HepG2 (cell line): ENCODE measurements around the gene DPY30. TPM values are rescaled to one million over a fixed set of nuclear protein-coding genes. Genes with fewer than 3 reads are reported as not detected.

Experiments
- CREB1 ChIP-seq, 2 experiments: fragments of 450-650 bp in 1 of 2; IDR thresholded peaks; 2 replicates each; pipeline ENCODE4 v1.6.1; 2016 to 2017; ENCODE audit warnings: control low read depth in 1 of 2, mild to moderate bottlenecking in 1 of 2, missing compliant biosample characterization in 1 of 2, missing genetic modification characterization in 1 of 2
- FOXP1 ChIP-seq, 2 experiments: fragments of 450-650 bp in 1 of 2; IDR thresholded peaks; 2 replicates each; pipeline ENCODE4 v1.6.1; 2017 to 2018; ENCODE audit warnings: antibody characterized with exemption in 1 of 2
- HNF4A ChIP-seq: sonication (generic); formaldehyde crosslinking; IDR thresholded peaks from 2 replicates; pipeline ENCODE4 v1.4.0; 2020; ENCODE audit warnings: missing genetic modification reagents
- ISL2 ChIP-seq: sonication (generic); formaldehyde crosslinking; IDR thresholded peaks from 2 replicates; pipeline ENCODE4 v1.5.0; 2020; ENCODE audit warnings: missing genetic modification reagents
- NFE2L1 ChIP-seq: sonication (generic); formaldehyde crosslinking; IDR thresholded peaks from 2 replicates; pipeline ENCODE4 v1.4.0; 2020; ENCODE audit warnings: missing genetic modification reagents, mild to moderate bottlenecking, borderline replicate concordance
- NR2C2 ChIP-seq: sonication (generic); formaldehyde crosslinking; IDR thresholded peaks from 2 replicates; pipeline ENCODE4 v1.4.0; 2020; ENCODE audit warnings: missing genetic modification reagents, mild to moderate bottlenecking, moderate library complexity, borderline replicate concordance
- PPARG ChIP-seq: conservative IDR thresholded peaks from 2 replicates; pipeline ENCODE4 v1.6.1; 2016; ENCODE audit warnings: missing biosample characterization, missing genetic modification reagents
- RARA ChIP-seq: IDR thresholded peaks from 2 replicates; pipeline ENCODE4 v1.6.1; 2016; ENCODE audit warnings: missing genetic modification reagents, missing compliant biosample characterization
- SIN3A ChIP-seq: IDR thresholded peaks from 2 replicates; pipeline ENCODE4 v1.6.1; 2011; ENCODE audit warnings: low read depth, mild to moderate bottlenecking, control low read depth, low read length, borderline replicate concordance
- TGIF2 ChIP-seq: IDR thresholded peaks from 2 replicates; pipeline ENCODE4 v1.6.1; 2016; ENCODE audit warnings: control low read depth, missing compliant biosample characterization
- XRCC5 ChIP-seq: fragments of 200-400 bp; formaldehyde crosslinking; optimal IDR thresholded peaks from 2 replicates; pipeline ENCODE3; 2017; ENCODE audit warnings: mild to moderate bottlenecking, low read length
- ZNF570 ChIP-seq: sonication (generic); formaldehyde crosslinking; IDR thresholded peaks from 2 replicates; pipeline ENCODE4 v1.4.0; 2020; ENCODE audit warnings: mild to moderate bottlenecking, missing genetic modification reagents, borderline replicate concordance
- polyA plus RNA-seq, 8 experiments: library from polyadenylated mRNA; depleted of rRNA in 3 of 8; stranded (reverse) in 7 of 8; unstranded in 1 of 8; fragments of >200 nt; fragmentation: Illumina TruSeq in 4 of 8; extraction: Trizol in 4 of 8; gene quantifications; 2 replicates each; pipeline versions ENCODE4 v1.2.1 to v1.2.3, GENCODE V29; 2011 to 2016; ENCODE audit warnings: low read depth in 4 of 8, missing spikeins in 1 of 8, mixed read lengths in 1 of 8; ENCODE audit not compliant: insufficient read depth in 1 of 8
- total RNA-seq, 5 experiments: library from RNA; depleted of rRNA; stranded (reverse); fragments of >200 nt; fragmentation: Illumina TruSeq; extraction: Trizol; gene quantifications; 2 replicates each; pipeline ENCODE4 v1.2.3, GENCODE V29; 2016; ENCODE audit warnings: low read depth in 1 of 5
- TF ChIP-seq, protein P1 (sequence below), 2 experiments: sonication (generic) in 1 of 2; formaldehyde crosslinking in 1 of 2; IDR thresholded peaks; 2 replicates each; pipeline versions ENCODE4 v1.4.0 to v1.6.1; 2016 to 2020; ENCODE audit warnings: borderline replicate concordance in 1 of 2, low read depth in 1 of 2, mild to moderate bottlenecking in 1 of 2, missing genetic modification reagents in 1 of 2
- TF ChIP-seq, protein P2 (sequence below): sonication (generic); formaldehyde crosslinking; IDR thresholded peaks from 2 replicates; pipeline ENCODE4 v1.5.0; 2020; ENCODE audit warnings: mild to moderate bottlenecking, missing genetic modification reagents
- TF ChIP-seq, protein P3 (sequence below): sonication (generic); formaldehyde crosslinking; IDR thresholded peaks from 2 replicates; pipeline ENCODE4 v1.4.0; 2020; ENCODE audit warnings: missing genetic modification reagents
- TF ChIP-seq, protein P4 (sequence below): IDR thresholded peaks from 2 replicates; pipeline ENCODE4 v1.4.0; 2020; ENCODE audit warnings: mild to moderate bottlenecking, missing genetic modification reagents
- TF ChIP-seq, protein P5 (sequence below): sonication (generic); formaldehyde crosslinking; IDR thresholded peaks from 2 replicates; pipeline ENCODE4 v1.4.0; 2020; ENCODE audit warnings: missing genetic modification reagents

DPY30 gene
- total and polyA plus RNA-seq, 2 of the 13 experiments (the other 11 are each of a cell fraction or from before 2014, with no cell fraction given) = 98.1 to 118 TPM

DNA sequence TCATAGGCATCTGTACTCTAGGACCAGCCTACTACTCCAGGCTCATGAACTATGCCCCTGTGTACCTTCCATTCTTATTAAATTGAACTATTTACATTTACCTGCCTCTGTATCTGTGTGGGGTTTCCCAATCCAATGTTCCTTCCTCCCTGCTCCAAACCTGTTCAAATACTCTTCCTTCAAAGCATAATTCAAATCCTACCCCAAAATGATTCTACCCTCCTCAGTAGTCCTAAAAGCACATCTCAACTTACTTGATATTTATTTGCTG, 32.5 kb downstream of the DPY30 start (continued):
- TF ChIP-seq, protein P1, sequence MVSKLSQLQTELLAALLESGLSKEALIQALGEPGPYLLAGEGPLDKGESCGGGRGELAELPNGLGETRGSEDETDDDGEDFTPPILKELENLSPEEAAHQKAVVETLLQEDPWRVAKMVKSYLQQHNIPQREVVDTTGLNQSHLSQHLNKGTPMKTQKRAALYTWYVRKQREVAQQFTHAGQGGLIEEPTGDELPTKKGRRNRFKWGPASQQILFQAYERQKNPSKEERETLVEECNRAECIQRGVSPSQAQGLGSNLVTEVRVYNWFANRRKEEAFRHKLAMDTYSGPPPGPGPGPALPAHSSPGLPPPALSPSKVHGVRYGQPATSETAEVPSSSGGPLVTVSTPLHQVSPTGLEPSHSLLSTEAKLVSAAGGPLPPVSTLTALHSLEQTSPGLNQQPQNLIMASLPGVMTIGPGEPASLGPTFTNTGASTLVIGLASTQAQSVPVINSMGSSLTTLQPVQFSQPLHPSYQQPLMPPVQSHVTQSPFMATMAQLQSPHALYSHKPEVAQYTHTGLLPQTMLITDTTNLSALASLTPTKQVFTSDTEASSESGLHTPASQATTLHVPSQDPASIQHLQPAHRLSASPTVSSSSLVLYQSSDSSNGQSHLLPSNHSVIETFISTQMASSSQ (IDR thresholded peaks at IDR 0.05; ENCODE audit: low read depth) = 0 out of 2 replicates have a peak, but pooled peaks have one; percentile 38
- TF ChIP-seq, protein P1 (CRISPR knock-in tag; IDR thresholded peaks at IDR 0.05; ENCODE audit: borderline replicate concordance) = no peak
- TF ChIP-seq, protein P2, sequence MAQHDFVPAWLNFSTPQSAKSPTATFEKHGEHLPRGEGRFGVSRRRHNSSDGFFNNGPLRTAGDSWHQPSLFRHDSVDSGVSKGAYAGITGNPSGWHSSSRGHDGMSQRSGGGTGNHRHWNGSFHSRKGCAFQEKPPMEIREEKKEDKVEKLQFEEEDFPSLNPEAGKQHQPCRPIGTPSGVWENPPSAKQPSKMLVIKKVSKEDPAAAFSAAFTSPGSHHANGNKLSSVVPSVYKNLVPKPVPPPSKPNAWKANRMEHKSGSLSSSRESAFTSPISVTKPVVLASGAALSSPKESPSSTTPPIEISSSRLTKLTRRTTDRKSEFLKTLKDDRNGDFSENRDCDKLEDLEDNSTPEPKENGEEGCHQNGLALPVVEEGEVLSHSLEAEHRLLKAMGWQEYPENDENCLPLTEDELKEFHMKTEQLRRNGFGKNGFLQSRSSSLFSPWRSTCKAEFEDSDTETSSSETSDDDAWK (CRISPR knock-in tag) = no peak
- TF ChIP-seq SIN3A (0 out of 2 replicates have a peak, but pooled peaks have one; percentile 36), TGIF2 (CRISPR knock-in tag) (no peak), NFE2L1 (CRISPR knock-in tag) (no peak), ZNF570 (CRISPR knock-in tag) (no peak), ISL2 (CRISPR knock-in tag) (0 out of 2 replicates have a peak, but pooled peaks have one; percentile 32), XRCC5 (no peak), PPARG (CRISPR knock-in tag) (peak; percentile 58; the same call in 1 of the 2 replicates), HNF4A (peak; percentile 72), FOXP1 (IDR thresholded peaks at IDR 0.05) (no peak), FOXP1 (CRISPR knock-in tag; IDR thresholded peaks at IDR 0.05) (peak; percentile 54; the same call in 1 of the 2 replicates), NR2C2 (CRISPR knock-in tag) (no peak), CREB1 (IDR thresholded peaks at IDR 0.05) (no peak), CREB1 (CRISPR knock-in tag; IDR thresholded peaks at IDR 0.05) (peak; percentile 17; the same call in 1 of the 2 replicates), RARA (CRISPR knock-in tag) (peak; percentile 37; the same call in 1 of the 2 replicates)
- TF ChIP-seq, protein P3, sequence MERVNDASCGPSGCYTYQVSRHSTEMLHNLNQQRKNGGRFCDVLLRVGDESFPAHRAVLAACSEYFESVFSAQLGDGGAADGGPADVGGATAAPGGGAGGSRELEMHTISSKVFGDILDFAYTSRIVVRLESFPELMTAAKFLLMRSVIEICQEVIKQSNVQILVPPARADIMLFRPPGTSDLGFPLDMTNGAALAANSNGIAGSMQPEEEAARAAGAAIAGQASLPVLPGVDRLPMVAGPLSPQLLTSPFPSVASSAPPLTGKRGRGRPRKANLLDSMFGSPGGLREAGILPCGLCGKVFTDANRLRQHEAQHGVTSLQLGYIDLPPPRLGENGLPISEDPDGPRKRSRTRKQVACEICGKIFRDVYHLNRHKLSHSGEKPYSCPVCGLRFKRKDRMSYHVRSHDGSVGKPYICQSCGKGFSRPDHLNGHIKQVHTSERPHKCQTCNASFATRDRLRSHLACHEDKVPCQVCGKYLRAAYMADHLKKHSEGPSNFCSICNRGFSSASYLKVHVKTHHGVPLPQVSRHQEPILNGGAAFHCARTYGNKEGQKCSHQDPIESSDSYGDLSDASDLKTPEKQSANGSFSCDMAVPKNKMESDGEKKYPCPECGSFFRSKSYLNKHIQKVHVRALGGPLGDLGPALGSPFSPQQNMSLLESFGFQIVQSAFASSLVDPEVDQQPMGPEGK = no peak; the same call in 1 of the 2 replicates
- TF ChIP-seq, protein P4, sequence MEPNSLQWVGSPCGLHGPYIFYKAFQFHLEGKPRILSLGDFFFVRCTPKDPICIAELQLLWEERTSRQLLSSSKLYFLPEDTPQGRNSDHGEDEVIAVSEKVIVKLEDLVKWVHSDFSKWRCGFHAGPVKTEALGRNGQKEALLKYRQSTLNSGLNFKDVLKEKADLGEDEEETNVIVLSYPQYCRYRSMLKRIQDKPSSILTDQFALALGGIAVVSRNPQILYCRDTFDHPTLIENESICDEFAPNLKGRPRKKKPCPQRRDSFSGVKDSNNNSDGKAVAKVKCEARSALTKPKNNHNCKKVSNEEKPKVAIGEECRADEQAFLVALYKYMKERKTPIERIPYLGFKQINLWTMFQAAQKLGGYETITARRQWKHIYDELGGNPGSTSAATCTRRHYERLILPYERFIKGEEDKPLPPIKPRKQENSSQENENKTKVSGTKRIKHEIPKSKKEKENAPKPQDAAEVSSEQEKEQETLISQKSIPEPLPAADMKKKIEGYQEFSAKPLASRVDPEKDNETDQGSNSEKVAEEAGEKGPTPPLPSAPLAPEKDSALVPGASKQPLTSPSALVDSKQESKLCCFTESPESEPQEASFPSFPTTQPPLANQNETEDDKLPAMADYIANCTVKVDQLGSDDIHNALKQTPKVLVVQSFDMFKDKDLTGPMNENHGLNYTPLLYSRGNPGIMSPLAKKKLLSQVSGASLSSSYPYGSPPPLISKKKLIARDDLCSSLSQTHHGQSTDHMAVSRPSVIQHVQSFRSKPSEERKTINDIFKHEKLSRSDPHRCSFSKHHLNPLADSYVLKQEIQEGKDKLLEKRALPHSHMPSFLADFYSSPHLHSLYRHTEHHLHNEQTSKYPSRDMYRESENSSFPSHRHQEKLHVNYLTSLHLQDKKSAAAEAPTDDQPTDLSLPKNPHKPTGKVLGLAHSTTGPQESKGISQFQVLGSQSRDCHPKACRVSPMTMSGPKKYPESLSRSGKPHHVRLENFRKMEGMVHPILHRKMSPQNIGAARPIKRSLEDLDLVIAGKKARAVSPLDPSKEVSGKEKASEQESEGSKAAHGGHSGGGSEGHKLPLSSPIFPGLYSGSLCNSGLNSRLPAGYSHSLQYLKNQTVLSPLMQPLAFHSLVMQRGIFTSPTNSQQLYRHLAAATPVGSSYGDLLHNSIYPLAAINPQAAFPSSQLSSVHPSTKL (CRISPR knock-in tag) = peak; percentile 62
- TF ChIP-seq, protein P5, sequence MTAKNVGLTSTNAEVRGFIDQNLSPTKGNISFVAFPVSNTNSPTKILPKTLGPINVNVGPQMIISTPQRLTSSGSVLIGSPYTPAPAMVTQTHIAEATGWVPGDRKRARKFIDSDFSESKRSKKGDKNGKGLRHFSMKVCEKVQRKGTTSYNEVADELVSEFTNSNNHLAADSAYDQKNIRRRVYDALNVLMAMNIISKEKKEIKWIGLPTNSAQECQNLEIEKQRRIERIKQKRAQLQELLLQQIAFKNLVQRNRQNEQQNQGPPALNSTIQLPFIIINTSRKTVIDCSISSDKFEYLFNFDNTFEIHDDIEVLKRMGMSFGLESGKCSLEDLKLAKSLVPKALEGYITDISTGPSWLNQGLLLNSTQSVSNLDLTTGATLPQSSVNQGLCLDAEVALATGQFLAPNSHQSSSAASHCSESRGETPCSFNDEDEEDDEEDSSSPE (CRISPR knock-in tag) = no peak
